Measurements from ENCODE around the gene UBIAD1.
A peak's percentile ranks its signal among the peaks of the same experiment; 100 is the strongest.

The UBIAD1 gene

DNA sequence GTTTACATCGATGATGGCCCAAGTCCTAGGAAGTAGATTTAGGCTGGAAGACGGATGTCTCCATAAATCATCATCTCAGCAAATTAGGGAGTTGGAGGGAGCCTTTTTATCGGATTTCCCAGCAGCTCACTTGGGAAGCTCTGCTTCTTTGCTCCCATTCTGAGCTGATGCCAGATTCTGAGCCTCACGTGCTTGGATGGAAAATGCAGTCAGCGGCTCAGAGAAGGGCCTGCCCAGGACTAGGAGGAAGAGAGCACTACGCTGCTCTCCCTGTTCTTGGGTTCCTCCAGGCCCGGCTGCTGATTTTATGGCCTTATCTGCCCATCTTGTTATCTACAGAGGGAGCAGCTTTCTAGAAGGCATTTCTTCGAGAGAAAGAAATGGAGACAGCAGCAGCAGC, 42.0 kb downstream of the UBIAD1 start:
- DNase-seq, result no peak

DNA sequence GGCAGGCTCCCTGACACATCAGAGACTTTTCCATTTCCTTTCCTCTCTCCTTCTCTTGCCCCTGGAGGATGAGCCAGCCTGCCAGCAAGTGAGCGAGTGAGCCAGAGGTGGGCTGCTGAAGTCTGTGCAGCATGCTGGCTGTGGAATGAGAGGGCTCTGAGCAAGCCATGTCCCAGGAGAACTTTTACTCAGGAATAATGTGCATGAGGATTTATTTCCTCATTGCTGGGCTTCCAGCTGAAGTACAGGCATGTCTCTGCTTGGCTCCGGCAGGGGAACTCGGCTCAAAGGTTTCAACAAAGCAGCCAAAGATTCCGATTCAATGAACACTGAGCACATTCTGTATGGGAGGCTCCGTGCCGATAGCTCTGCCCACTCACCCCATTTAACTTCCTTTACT, 43.7 kb downstream of the UBIAD1 start:
- DNase-seq, result no peak

DNA sequence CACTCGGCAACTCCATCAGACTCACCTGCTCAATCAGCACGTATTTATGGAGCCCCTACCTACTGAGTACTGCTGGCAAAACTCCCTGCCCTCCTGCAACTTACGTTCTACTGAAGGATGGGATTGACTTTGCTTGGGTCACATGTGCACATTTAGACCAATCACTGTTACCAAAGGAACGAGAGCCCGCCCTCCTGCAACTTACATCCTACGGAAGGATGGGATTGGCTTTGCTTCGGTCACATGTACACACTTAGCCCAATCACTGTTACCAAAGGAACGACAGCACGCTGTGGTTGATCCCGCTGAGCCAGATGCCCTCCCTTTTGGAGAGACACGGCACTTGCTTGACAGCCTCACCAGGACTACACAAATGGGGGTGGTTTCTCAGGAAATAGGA, 46.0 kb downstream of the UBIAD1 start:
- DNase-seq, result no peak

DNA sequence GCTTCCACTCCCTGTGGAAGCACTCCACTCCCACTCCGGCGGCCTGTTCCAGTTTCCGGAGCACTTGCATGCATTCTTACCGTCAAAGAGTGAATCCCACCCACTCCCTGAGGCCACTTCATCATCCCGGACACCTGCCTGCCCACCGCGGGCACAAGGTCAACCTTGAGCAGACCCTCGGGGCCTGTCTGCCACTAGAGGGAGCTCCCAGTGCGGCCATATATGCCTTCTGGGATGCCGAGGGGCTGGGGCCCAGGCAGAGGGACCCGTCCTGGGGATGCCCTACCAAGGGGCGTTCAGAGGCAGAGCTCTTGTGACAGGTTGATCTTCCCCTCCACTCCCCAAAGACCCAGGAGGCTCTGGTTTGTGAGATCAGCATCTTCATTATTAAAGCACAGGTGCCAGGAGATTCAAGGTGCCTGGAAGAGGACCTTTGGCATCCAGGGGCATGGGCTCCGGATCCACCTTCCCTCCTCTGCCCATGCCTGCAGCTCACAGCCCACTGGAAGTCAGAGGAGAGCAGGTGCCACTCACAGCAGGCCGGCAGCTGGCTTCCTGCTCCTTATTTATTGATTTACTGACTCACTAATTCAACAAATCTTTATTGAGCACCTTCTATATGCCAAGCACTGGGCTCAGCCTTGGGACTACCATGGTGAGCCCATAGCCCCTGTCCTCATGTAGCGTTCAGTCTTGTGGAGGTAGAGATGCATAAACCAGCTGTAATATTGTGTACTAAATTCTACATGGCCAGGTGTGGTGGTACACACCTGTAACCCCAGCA, 47.3 kb downstream of the UBIAD1 start:
- DNase-seq, result no peak

DNA sequence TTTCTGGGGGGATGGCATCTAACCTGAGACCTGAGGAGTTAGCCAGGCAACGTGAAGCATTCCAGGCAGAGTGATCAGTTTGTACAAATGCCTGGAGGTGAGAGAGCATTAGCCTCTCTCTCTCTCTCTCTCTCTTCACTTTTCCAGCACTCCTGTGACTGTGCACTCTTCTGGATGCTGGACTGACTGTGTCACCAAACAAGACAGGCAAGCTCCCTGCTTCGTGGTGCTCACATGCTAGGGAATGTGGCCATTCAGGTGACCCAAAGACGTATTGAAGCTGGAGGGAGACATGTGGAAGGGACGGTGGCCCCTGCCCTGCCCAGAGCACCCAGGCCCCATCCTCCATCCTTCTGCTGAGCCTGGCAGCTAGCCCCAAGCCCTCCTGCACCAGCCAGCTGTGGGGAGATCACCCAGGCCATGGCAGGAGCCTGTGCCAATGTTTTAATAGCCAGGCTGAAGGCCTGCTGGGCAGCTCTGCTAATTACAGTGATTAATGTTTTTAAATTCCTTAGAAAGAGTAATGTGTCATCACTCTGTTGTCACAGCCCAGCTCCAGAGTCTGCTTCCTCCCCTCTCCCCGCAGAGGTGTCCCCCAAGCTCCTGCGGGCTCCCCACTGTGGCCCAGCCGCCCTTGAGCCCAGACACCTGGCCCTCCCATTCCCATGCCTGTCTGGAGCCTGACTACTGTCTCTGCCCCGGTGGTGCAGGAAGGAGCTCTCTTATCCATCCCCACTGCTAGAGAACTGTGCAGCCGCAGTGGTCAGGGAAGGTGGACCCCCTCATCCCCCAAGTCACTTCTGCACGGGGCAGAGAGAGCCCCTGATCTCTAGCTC, 48.9 kb downstream of the UBIAD1 start:
- DNase-seq, result peak; percentile 74

DNA sequence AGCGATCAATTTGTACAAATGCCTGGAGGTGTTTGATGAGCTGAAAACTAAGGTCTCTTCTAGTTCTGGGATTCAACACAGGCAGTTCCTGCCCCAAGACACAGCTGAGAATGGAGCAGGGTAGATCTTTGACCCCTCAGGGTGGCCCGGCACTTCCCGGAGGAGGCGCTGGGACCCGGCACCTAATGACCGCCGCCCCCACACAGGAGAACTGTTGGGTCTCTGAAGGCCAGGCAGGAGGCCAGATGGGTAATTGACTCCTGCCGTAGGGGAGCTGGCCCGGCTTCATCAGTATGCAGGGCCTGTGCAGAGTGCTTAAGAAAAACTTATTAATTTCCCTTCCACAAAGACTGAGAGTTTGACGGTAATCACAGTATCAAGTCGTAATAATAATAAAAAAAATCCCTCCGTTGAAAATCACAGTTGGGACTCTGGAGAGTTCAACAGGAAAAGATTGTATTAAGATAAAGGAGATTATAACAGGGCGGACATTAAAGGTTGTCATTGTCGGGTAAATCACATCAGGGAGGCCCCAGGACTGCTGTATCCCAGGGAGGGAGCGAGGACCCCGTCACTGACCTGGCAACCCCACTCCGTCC, 51.7 kb downstream of the UBIAD1 start:
- DNase-seq, result no peak

DNA sequence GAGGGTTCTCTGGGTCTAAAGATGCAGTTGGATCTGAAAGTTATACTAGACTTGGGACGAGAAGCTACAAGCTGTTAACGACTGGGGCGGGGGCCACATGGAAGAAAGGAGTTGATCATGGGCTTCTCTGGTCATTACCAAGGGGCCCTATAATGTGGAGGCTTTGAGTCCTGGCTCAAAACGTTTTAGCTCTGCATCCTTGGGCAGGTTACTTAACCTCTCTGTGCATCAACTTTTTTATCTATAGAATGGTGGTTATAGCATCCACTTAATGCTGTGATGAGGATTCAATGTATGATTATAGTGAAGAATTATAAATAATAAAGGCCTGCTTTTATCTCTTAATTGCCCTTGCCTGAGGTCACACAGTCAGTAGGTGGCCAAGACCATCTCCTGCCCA, 53.1 kb downstream of the UBIAD1 start:
- DNase-seq, result no peak

DNA sequence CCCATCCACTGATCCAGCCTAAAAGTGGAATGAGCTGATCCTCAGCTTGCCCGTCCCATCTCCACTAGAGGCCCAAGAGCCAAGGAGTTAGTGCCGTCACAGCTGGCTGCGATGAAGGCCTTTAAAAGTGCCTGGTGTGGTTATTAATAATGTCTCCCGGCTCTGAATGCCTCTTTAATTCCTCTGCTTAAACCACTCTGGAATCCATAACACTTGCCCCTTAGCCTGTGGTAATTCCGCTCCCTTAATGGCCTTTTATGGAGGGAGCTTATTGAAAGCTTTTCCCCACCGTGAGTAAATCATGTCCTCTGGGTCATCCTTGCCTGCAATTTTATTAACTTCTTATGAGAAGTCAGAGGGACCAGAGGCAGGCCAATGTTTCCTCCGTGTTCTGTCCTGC, 55.4 kb downstream of the UBIAD1 start:
- no peak for DNase-seq

DNA sequence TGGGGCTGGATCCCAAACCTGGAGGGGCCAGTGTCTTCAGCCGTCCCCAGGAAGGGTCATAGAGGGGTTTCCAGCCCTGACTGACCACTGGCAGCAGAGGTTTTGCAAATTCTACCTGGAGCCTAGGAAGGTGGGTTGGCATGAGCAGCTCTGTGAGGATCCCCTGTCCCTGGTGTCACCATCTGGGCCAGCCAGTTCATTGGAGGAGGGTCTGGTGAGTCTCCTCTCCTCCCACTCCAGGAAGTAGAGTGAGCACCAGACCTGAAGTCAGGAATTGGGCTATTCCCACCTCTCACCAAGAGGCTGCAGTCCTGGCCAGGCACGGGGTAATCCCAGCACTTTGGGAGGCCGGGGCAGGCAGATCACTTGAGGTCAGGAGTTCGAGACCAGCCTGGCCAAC, 57.4 kb downstream of the UBIAD1 start:
- no peak for DNase-seq

DNA sequence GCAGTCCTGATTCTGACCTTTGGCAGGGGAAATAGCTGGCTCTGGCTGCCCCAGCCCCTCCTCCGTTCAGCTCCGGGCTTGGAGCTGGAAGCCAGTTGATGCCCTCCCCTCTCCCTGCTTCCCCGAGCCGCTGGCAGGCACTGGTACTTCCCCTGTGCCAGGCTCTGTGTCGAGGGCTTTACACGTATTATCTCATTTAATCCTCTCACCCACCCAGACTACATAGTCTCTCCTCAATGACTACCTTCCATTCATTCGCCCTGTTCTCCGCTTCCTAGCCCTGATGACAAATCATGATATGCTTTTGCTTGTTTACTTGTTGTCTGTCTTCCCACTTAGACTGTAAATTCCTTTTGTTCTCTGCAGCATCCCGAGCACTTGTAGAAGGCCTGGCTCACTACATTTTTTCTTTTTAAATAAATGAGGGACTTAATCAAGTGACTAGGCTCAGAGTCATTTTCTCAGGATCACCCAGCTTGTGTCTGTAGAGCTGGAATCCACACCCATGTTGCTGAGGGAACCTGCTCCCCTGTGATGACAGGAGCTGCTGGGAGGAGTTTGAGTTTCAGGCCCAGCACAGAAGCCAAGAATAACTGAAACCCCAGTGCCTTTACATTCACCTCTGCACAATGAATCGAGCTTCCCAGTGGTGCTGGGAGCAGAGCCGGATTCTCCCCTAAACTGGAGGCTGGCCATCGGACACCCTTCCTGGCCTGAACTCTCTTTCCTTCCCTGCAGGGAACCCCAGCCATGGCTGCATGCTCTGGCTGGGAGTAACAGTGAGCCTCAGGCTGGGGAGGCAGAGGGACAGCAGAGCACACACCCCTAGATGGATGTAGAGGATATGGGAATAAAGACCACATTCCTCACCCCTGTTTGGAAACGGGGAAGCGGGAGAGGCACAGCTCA, 58.3 kb downstream of the UBIAD1 start:
- no peak for DNase-seq

DNA sequence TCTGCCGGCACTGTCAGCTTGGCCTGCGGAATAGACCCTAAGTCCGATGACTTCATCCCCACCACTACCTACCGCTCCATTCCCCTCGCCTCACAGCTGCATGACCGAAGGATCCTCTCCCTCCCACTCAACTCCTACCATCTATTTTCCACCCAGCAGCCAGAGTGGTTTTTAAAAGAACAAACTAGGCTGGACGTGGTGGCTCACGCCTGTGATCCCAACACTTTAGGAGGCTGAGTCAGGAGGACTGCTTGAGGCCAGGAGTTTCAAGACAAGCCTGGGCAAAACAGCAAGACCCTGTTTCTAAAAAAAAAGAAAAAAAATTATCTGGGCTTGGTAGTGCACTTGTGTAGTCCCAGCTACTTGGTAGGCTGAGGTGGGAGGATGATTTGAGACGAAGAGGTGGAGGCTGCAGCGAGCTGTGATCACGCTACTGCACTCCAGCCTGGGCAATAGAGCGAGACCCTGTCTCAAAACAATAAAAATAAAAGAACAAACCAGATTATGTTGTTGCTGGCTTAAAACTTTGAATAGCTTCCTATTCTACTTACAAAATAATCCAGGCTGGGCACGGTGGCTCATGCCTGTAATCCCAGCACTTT, 59.0 kb downstream of the UBIAD1 start:
- DNase-seq, result no peak

DNA sequence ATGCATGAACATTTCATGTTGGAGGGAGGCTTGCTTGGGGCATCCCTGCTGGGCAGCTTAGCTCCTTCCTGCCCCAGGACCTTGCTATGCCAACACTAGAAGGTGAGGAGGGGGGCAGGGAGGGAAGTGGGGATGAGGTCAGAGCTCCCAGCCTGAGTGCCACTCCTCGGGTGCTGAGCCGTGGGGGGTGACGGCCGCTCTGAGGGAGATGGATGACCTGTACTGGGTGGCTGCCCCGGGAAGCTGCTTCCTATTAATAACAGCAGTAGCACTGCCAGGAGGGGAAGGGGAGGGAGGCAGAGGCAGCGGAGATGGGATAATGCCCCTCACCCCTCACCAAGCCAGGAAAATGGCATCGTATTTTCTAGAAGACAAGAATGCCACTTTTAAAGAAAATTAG, 60.6 kb downstream of the UBIAD1 start:
- no peak for DNase-seq

DNA sequence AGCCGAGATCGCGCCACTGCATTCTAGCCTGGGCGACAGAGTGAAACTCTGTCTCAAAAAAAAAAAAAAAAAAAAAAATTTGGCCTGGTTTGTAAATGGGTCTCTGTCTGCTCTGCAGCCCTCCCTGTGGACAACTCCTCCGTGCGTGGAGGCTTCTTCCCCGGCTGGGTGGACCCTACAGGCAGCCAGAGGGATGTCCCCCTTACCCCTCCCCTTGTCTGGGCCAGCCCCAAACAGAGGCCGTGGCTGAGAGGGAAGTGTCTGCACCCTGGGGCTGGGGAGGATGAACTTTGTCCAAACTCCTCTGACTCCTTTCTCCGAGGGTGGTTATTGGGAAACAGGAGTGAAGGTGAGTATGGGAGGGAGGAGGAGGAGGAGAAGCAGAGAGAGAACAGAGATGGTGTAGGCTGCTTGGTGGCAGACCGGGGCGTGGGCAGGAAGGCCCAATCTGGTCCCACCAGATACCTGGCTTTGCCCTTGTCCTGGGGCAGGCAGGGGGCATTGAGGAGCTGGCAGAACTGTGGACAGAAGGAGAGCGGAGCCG, 61.3 kb downstream of the UBIAD1 start:
- DNase-seq, result no peak

DNA sequence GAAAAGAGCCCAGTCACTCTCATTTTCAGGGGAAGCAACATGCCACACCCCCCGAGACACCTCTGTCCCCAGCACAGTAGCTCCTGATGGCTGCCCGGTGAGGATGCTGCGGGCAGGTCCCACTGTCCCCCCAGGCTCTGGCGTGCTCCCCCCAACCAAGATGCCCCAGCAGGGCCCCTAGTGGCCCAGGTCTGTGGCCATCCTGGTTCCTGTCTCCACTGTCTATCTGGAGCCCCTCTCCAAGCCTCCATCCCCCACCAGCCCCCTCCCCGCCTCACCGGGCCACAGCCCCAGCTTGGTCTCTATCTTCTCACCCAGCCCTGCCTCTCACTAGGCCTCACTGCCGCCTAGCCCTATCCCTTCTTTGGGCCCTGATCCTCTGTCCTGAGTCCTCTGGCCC, 61.8 kb downstream of the UBIAD1 start:
- DNase-seq, result no peak

DNA sequence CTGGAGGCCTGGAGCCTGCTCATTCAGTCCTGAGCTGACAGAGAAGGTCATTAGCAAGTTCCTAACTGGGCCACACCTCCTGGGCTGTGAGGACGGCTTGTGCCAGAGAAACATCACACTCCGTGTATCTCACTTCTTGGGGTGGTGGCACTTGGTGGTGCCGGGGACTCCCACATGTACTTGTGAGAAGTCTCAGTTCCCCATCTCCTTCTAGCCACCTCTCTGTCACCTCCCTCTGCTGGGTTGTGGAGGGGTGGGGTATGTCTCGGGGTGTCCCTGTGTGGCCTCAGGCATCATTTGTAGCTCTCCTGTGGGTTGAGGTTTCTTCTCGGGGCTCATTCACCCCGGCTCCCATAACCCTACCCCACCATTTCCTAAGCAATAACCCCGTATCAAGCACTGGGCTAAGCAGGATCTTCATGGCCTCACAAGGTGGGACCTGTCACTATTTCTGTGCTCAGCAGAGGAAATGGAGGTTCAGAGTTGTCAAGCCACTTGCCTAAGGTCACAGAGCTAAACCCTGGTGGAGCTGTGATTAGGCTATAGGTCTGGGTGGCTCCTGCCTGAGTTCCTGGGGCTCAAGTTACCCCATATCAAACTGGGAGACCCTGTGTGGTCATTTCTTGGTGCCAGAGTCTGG, 62.5 kb downstream of the UBIAD1 start:
- DNase-seq, result no peak

DNA sequence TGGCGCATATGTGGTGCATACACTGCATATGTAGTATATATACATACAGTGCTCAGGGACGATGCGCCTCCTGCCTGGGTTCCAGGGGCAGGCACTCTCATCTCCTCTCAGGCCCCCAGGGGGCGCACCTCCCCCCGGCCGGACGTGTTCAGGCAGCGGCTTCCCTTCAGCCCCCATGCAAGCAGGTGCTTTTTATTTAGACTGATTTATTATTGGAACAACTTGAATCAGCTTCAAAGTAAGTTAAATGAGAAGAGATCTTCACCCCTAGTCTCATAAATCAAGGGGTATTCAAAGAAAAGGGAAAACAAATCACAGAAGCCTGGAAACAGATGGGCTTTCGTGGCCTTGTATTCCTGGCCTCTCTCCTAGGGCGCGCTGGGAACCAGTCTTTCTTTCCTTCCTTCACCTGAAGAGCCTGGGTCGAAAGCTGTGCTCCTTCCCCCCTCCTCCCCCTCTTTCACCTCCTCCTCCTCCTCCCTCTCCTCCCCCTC, 64.6 kb downstream of the UBIAD1 start:
- DNase-seq, result no peak

All from NCI-H2081 treated with DMSO at 0.1 percent for 48 hours (cell line).